Measurements from ENCODE around the gene R3HDM2.

DNA sequence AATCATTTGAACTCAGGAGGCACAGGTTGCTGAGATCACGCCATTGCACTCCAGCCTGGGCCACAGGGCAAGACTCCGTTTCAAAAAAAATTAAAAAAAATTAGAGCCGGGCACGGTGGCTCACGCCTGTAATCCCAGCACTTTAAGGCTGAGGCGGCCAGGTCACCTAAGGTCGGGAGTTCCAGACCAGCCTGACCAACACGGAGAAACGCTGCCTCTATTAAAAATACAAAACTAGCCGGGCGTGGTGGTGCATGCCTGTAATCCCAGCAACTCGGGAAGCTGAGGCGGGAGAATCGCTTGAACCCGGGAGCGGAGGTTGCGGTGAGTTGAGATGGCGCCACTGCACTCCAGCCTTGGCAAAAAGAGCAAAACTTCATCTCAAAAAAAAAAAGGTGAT, 35.7 kb downstream of the R3HDM2 start:
- TF ChIP-seq, protein P1, sequence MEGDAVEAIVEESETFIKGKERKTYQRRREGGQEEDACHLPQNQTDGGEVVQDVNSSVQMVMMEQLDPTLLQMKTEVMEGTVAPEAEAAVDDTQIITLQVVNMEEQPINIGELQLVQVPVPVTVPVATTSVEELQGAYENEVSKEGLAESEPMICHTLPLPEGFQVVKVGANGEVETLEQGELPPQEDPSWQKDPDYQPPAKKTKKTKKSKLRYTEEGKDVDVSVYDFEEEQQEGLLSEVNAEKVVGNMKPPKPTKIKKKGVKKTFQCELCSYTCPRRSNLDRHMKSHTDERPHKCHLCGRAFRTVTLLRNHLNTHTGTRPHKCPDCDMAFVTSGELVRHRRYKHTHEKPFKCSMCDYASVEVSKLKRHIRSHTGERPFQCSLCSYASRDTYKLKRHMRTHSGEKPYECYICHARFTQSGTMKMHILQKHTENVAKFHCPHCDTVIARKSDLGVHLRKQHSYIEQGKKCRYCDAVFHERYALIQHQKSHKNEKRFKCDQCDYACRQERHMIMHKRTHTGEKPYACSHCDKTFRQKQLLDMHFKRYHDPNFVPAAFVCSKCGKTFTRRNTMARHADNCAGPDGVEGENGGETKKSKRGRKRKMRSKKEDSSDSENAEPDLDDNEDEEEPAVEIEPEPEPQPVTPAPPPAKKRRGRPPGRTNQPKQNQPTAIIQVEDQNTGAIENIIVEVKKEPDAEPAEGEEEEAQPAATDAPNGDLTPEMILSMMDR (IDR thresholded peaks at IDR 0.05), result no peak
- TF ChIP-seq POLR2A (IDR thresholded peaks at IDR 0.05), result no peak
